H1 (cell line): ENCODE results near the gene MCF2L. TPM values are rescaled to one million over a fixed set of nuclear protein-coding genes. Genes with fewer than 3 reads are reported as not detected.

Experiments
- CTCF ChIA-PET: fragments of 300-600 bp; sonication (Branson Sonifier 250); formaldehyde crosslinking; loops from one replicate; lab custom pipeline; 2021; ENCODE audit not compliant: partially characterized antibody; lab: Charles Lee
- POLR2A ChIA-PET: fragments of 300-600 bp; sonication (Branson Sonifier 250); formaldehyde crosslinking; loops from one replicate; lab custom pipeline; 2021; ENCODE audit warnings: inconsistent platforms; ENCODE audit not compliant: partially characterized antibody; lab: Charles Lee
- DNase-seq, 2 experiments: peaks; one replicate each; pipeline versions ENCODE4 v3.0.0 to v3.0.0-alpha.2; 2010 to 2022; ENCODE audit warnings: low spot score in 2 of 2, low read depth in 1 of 2, mixed read lengths in 1 of 2
- FAIRE-seq: peaks from 2 replicates; lab custom pipeline; 2011; peaks lifted over from hg19 to GRCh38; lab: Jason Lieb, UNC
- H2AFZ ChIP-seq: 2 replicates; pipeline ENCODE4 v1.8.1; 2012; ENCODE audit warnings: low read length, inconsistent platforms
- H2AK5ac ChIP-seq: 2 replicates; pipeline ENCODE4 v1.6.1; 2013; ENCODE audit warnings: low read depth, low read length
- H2BK120ac ChIP-seq: replicated peaks from 2 replicates; pipeline ENCODE3; 2013; ENCODE audit warnings: low read depth, low read length, inconsistent platforms
- H2BK12ac ChIP-seq: 2 replicates; pipeline ENCODE4 v1.6.1; 2013; ENCODE audit warnings: low read depth, low read length
- H2BK15ac ChIP-seq: 2 replicates; pipeline ENCODE4 v1.6.1; 2013; ENCODE audit warnings: low read length
- H2BK20ac ChIP-seq: 2 replicates; pipeline ENCODE4 v1.6.1; 2013; ENCODE audit warnings: low read length
- H2BK5ac ChIP-seq: 2 replicates; pipeline ENCODE4 v1.6.1; 2013; ENCODE audit warnings: low read depth, low read length
- H3K14ac ChIP-seq: 2 replicates; pipeline ENCODE4 v1.6.1; 2013; ENCODE audit warnings: inconsistent platforms; ENCODE audit not compliant: insufficient read length
- H3K18ac ChIP-seq: 2 replicates; pipeline ENCODE4 v1.6.1; 2013; ENCODE audit warnings: low read length; ENCODE audit errors: extremely low read depth
- H3K23ac ChIP-seq: 2 replicates; pipeline ENCODE4 v1.6.1; 2013; ENCODE audit warnings: inconsistent platforms; ENCODE audit not compliant: insufficient read length
- H3K23me2 ChIP-seq: 2 replicates; pipeline ENCODE4 v1.6.1; 2013; ENCODE audit warnings: low read depth, low read length
- H3K27ac ChIP-seq: 2 replicates; pipeline ENCODE4 v1.6.1; 2011; ENCODE audit warnings: low read depth, low read length, inconsistent platforms
- H3K27me3 ChIP-seq, 4 experiments: replicated peaks in 1 of 4; 1 replicate in 1 of 4; 2 replicates in 3 of 4; pipeline versions ENCODE4 v1.6.1 to v1.8.1; 2011 to 2013; ENCODE audit warnings: low read length in 3 of 4, mild to moderate bottlenecking in 3 of 4, inconsistent platforms in 2 of 4, mixed read lengths in 2 of 4, moderate library complexity in 1 of 4; ENCODE audit not compliant: control insufficient read depth in 3 of 4, insufficient read depth in 3 of 4; ENCODE audit errors: extremely low read depth in 1 of 4
- H3K36me3 ChIP-seq, 4 experiments: 2 replicates each; pipeline versions ENCODE4 v1.6.1 to v1.8.1; 2011 to 2013; ENCODE audit warnings: mild to moderate bottlenecking in 4 of 4, low read length in 3 of 4, moderate library complexity in 2 of 4, control low read depth in 1 of 4, inconsistent platforms in 1 of 4; ENCODE audit not compliant: insufficient read depth in 4 of 4, control insufficient read depth in 2 of 4
- H3K4ac ChIP-seq: replicated peaks from 2 replicates; pipeline ENCODE3; 2013; ENCODE audit warnings: low read length, low read depth, mixed read lengths, inconsistent platforms; ENCODE audit not compliant: insufficient read length
- H3K4me1 ChIP-seq, 4 experiments: replicated peaks in 1 of 4; 1 replicate in 1 of 4; 2 replicates in 3 of 4; pipeline versions ENCODE4 v1.6.1 to v1.8.1; 2011 to 2013; ENCODE audit warnings: low read length in 3 of 4, inconsistent platforms in 2 of 4, mixed read lengths in 1 of 4; ENCODE audit not compliant: insufficient read depth in 4 of 4, control insufficient read depth in 3 of 4
- H3K4me2 ChIP-seq, 2 experiments: 2 replicates each; pipeline versions ENCODE4 v1.6.1 to v1.8.1; 2011 to 2013; ENCODE audit warnings: low read depth in 2 of 2, low read length in 2 of 2, control low read depth in 1 of 2, inconsistent platforms in 1 of 2, mild to moderate bottlenecking in 1 of 2; ENCODE audit not compliant: insufficient read depth in 1 of 2
- H3K4me3 ChIP-seq, 4 experiments: fragments of 200-600, 300-600 bp in 1 of 4; sonication (generic), shearing (Covaris generic), sonication (Bioruptor Twin) in 1 of 4; 2 replicates each; pipeline versions ENCODE4 v1.5.1 to v1.8.1; 2011 to 2016; ENCODE audit warnings: low read length in 4 of 4, low read depth in 3 of 4, control low read depth in 2 of 4, inconsistent platforms in 2 of 4, mild to moderate bottlenecking in 2 of 4, mixed read lengths in 1 of 4, moderate library complexity in 1 of 4; ENCODE audit not compliant: insufficient read depth in 2 of 4; ENCODE audit errors: extremely low read depth in 1 of 4
- H3K56ac ChIP-seq: replicated peaks from 2 replicates; pipeline ENCODE3; 2013; ENCODE audit warnings: low read depth, mild to moderate bottlenecking, mixed read lengths, low read length, inconsistent platforms; ENCODE audit not compliant: insufficient read length
- H3K79me1 ChIP-seq: 2 replicates; pipeline ENCODE4 v1.6.1; 2013; ENCODE audit warnings: low read depth, low read length, control low read depth
- H3K79me2 ChIP-seq, 2 experiments: 2 replicates each; pipeline versions ENCODE4 v1.6.1 to v1.8.1; 2012 to 2013; ENCODE audit warnings: low read length in 2 of 2, mild to moderate bottlenecking in 2 of 2, inconsistent platforms in 1 of 2; ENCODE audit not compliant: insufficient read depth in 2 of 2, control insufficient read depth in 1 of 2
- H3K9ac ChIP-seq, 4 experiments: replicated peaks in 1 of 4; 1 replicate in 1 of 4; 2 replicates in 3 of 4; pipeline versions ENCODE4 v1.6.1 to v1.8.1; 2011 to 2013; ENCODE audit warnings: low read depth in 3 of 4, low read length in 3 of 4, control low read depth in 2 of 4, mild to moderate bottlenecking in 2 of 4, moderate library complexity in 2 of 4, inconsistent platforms in 1 of 4; ENCODE audit errors: extremely low read depth in 1 of 4
- H3K9me3 ChIP-seq, 2 experiments: 2 replicates each; pipeline versions ENCODE4 v1.6.1 to v1.8.1; 2012 to 2013; ENCODE audit warnings: mild to moderate bottlenecking in 2 of 2, moderate library complexity in 2 of 2, control low read depth in 1 of 2, inconsistent platforms in 1 of 2, low read depth in 1 of 2, low read length in 1 of 2, mixed read lengths in 1 of 2; ENCODE audit not compliant: insufficient read depth in 2 of 2
- H4K20me1 ChIP-seq, 2 experiments: replicated peaks in 1 of 2; 2 replicates each; pipeline versions ENCODE3 to v1.8.1; 2011 to 2013; ENCODE audit warnings: inconsistent platforms in 2 of 2, low read length in 2 of 2, mild to moderate bottlenecking in 1 of 2; ENCODE audit not compliant: insufficient read depth in 2 of 2, control insufficient read depth in 1 of 2
- H4K5ac ChIP-seq: 2 replicates; pipeline ENCODE4 v1.6.1; 2013; ENCODE audit warnings: low read length, low read depth, mixed read lengths, inconsistent platforms; ENCODE audit not compliant: insufficient read length
- H4K8ac ChIP-seq: 2 replicates; pipeline ENCODE4 v1.8.0; 2013; ENCODE audit warnings: mild to moderate bottlenecking, moderate library complexity, low read length, inconsistent platforms; ENCODE audit not compliant: insufficient read depth; ENCODE audit errors: extremely low read depth
- H4K91ac ChIP-seq: replicated peaks from 2 replicates; pipeline ENCODE3; 2013; ENCODE audit warnings: low read length, mixed read lengths, inconsistent platforms; ENCODE audit not compliant: insufficient read length
- BRCA1 ChIP-seq: IDR thresholded peaks from 2 replicates; pipeline ENCODE4 v1.6.1; 2012; ENCODE audit warnings: low read depth, low read length, improper control_type of control experiment
- JUND ChIP-seq: IDR thresholded peaks from 2 replicates; pipeline ENCODE4 v1.6.1; 2011; ENCODE audit warnings: mild to moderate bottlenecking, improper control_type of control experiment, low read length
- RFX5 ChIP-seq: IDR thresholded peaks from 2 replicates; pipeline ENCODE4 v1.6.1; 2011; ENCODE audit warnings: low read depth, low read length, improper control_type of control experiment, borderline replicate concordance
- YY1 ChIP-seq: IDR thresholded peaks from 2 replicates; pipeline ENCODE4 v1.6.1; 2011; ENCODE audit warnings: low read depth, mild to moderate bottlenecking, low read length
- WGBS, 2 experiments: shearing (Covaris generic) in 1 of 2; methylation state at CpG; one replicate each; pipeline versions ENCODE4 v1.1.6 to v1.1.7; 2013 to 2015; ENCODE audit warnings: low lambda C conversion rate in 2 of 2, mixed read lengths in 2 of 2, inconsistent platforms in 1 of 2, low coverage in 1 of 2, missing lambda C conversion rate in 1 of 2; ENCODE audit not compliant: insufficient replicate concordance in 2 of 2, insufficient coverage in 1 of 2, insufficient read length in 1 of 2; ENCODE audit errors: extremely low coverage in 1 of 2, missing lambda C conversion rate in 1 of 2; 5-methylcytosine and 5-hydroxymethylcytosine counted together
- polyA plus RNA-seq, 7 experiments: library from polyadenylated mRNA; depleted of rRNA in 3 of 7; stranded (reverse) in 5 of 7; unstranded in 2 of 7; fragments of >200 nt in 5 of 7; fragments of 200-250 nt in 2 of 7; gene quantifications; 1 replicate in 5 of 7; 2 replicates in 1 of 7; 4 replicates in 1 of 7; pipeline versions ENCODE4 v1.2.1 to v1.2.3, GENCODE V29; 2011 to 2013; ENCODE audit warnings: missing spikeins in 2 of 7, mixed read lengths in 2 of 7
- total RNA-seq: library from RNA; stranded (reverse); fragmentation: NEBNext Ultra II Directional; extraction: Animal tissue kit (Norgen Biotek cat#: 25700); gene quantifications from 2 replicates; pipeline ENCODE4 v1.2.1, GENCODE V29; 2021
- TF ChIP-seq, protein P1 (sequence below): IDR thresholded peaks from 2 replicates; pipeline ENCODE4 v1.6.1; 2011; ENCODE audit warnings: low read length, improper control_type of control experiment

The MCF2L gene
- total and polyA plus RNA-seq, 2 of the 8 experiments (the other 6 are each of a cell fraction or from before 2014, with no cell fraction given) = 10.1 to 24.4 TPM

DNA sequence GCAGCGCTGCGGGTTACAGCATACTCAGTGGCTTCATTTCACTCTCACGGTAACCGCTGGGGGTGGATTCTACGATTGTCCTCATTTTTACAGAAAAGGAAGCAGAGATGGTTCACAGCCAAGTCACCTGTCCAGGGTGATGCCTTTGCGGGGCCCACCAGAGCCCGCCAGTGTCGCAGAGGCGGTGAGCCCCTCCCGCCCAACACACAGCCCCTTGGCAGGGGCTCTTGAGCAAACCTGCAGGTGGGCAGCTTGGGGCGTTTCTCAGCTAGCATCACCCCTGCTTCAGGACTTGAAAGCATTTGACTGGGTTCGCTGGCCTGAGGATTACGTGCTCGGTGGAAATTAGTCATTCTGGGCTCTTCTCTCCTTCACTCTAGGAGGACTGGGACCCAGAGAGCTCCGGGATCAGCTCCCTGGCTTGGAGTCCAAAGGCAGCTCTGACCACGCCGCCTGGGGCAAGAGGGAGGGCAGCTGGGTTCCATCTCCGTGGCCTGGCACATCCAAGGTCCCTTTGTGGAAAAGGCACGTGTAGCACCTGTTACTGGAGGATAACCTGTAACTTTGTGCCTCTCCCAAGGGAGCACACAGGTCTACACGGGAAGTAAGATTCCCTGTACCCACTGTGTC lies 74.1 kb downstream of the MCF2L start:
- no peak overlapping the region for H3K27ac ChIP-seq
- WGBS, 2 experiments = 93% methylated on average over 20 of the region's 20 CpGs; no CpG with 5 or more reads in 1 of the 2 experiments
- no peak overlapping the region for H2BK12ac ChIP-seq
- no peak overlapping the region for H2BK20ac ChIP-seq
- H3K27me3 ChIP-seq = no peaks in the 10 kb centered on the region
- H3K14ac ChIP-seq = no peak overlapping the region
- H3K4me1 ChIP-seq = no peaks in the 10 kb centered on the region
- FAIRE-seq (no peak), DNase-seq (no peak)
- no peak overlapping the region for H3K9ac ChIP-seq
- H3K23me2 ChIP-seq = no peaks in the 10 kb centered on the region
- H3K79me1 ChIP-seq = no peaks in the 10 kb centered on the region
- no peak overlapping the region for H3K4ac ChIP-seq
- no peak overlapping the region for H3K23ac ChIP-seq
- no peak overlapping the region for H3K56ac ChIP-seq
- H2AK5ac ChIP-seq = no peak overlapping the region
- peaks cover 0 to 5% of the 10 kb centered on the region in 2 experiments for H4K20me1 ChIP-seq
- H3K79me2 ChIP-seq = no peaks in the 10 kb centered on the region
- H2BK15ac ChIP-seq = no peak overlapping the region
- no peaks in the 10 kb centered on the region for H3K9me3 ChIP-seq
- H4K8ac ChIP-seq = no peak overlapping the region; the same call in 1 of the 2 replicates
- H3K4me3 ChIP-seq = no peak overlapping the region
- H4K5ac ChIP-seq = no peak overlapping the region
- no peak overlapping the region for H2AFZ ChIP-seq
- H2BK120ac ChIP-seq = no peak overlapping the region
- H4K91ac ChIP-seq = no peak overlapping the region
- H3K18ac ChIP-seq = no peak overlapping the region
- no peaks in the 10 kb centered on the region for H3K36me3 ChIP-seq
- CTCF ChIA-PET = interaction anchor here (0.6 to 3.1 kb wide), 5 partner anchors 8 to 269 kb away, joined by 3 to 10 read pairs (median 4); no protein-coding TSS in a partner anchor
- POLR2A ChIA-PET = interaction anchor here (0.5 kb wide), 1 partner anchor 33 kb away, joined by 3 read pairs; no protein-coding TSS in a partner anchor
- no peak for TF ChIP-seq JUND
- no peak for TF ChIP-seq RFX5
- TF ChIP-seq BRCA1 = no peak
- TF ChIP-seq, protein P1, sequence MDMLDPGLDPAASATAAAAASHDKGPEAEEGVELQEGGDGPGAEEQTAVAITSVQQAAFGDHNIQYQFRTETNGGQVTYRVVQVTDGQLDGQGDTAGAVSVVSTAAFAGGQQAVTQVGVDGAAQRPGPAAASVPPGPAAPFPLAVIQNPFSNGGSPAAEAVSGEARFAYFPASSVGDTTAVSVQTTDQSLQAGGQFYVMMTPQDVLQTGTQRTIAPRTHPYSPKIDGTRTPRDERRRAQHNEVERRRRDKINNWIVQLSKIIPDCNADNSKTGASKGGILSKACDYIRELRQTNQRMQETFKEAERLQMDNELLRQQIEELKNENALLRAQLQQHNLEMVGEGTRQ = no peak
- no peak for TF ChIP-seq YY1
- TF ChIP-seq, all 59 proteins: peak for 0
- Histone ChIP-seq H3K4me2 (no peak overlapping the region), H2BK5ac (no peak overlapping the region)
